Type B pancreatic cell (in vitro differentiated cells): ENCODE measurements around the gene SEC22C. TPM values are rescaled to one million over a fixed set of nuclear protein-coding genes. Genes with fewer than 3 reads are reported as not detected.
"Not testable (repeated sequence)": the region's sequence is repeated elsewhere in the genome, so short reads cannot be mapped to it uniquely, and the experiment has no call there.

ENCODE experiments used
- DNase-seq: peaks from one replicate; pipeline ENCODE4 v3.0.0; 2021; ENCODE audit warnings: mixed read lengths; ENCODE audit not compliant: unreplicated experiment; ENCODE audit errors: extremely low spot score
- H3K27ac Mint-ChIP-seq: 2 replicates; pipeline ENCODE4 v1.8.0; 2021; ENCODE audit warnings: mild to moderate bottlenecking, mixed read lengths
- H3K27me3 Mint-ChIP-seq: 2 replicates; pipeline ENCODE4 v1.8.0; 2021; ENCODE audit warnings: mixed read lengths
- H3K36me3 Mint-ChIP-seq: 2 replicates; pipeline ENCODE4 v1.8.0; 2021; ENCODE audit warnings: mixed read lengths
- H3K4me1 Mint-ChIP-seq: one replicate; pipeline ENCODE4 v1.8.0; 2021; ENCODE audit warnings: mixed read lengths; ENCODE audit not compliant: unreplicated experiment
- H3K4me3 Mint-ChIP-seq: 2 replicates; pipeline ENCODE4 v1.8.0; 2021; ENCODE audit warnings: mild to moderate bottlenecking, mixed read lengths
- H3K9me3 Mint-ChIP-seq: 2 replicates; pipeline ENCODE4 v1.8.0; 2021; ENCODE audit warnings: mixed read lengths
- CTCF ChIP-seq: fragments of 200-600 bp; sonication (generic); conservative IDR thresholded peaks from 2 replicates; pipeline ENCODE4 v1.5.0; 2021; ENCODE audit warnings: antibody characterized with exemption, mild to moderate bottlenecking
- total RNA-seq: library from RNA; stranded (reverse); gene quantifications from 2 replicates; pipeline ENCODE4 v1.2.1, GENCODE V29; 2021; ENCODE audit warnings: low replicate concordance

Gene SEC22C
- total RNA-seq, 1 donor from 2014 or later: 38.1 TPM

GRCh38 chr3:42589382-42590109 lies 7.8 kb upstream of the SEC22C start:
- Mint-ChIP-seq H3K27ac (peak overlapping the region; percentile 92), H3K4me1 (peaks cover 14% of the 10 kb centered on the region), H3K9me3 (no peaks in the 10 kb centered on the region), H3K4me3 (peak overlapping the region; percentile 94), H3K27me3 (no peaks in the 10 kb centered on the region), H3K36me3 (peaks cover 13% of the 10 kb centered on the region)
- TF ChIP-seq CTCF: no peak
- no peak for DNase-seq

GRCh38 chr3:42588625-42589024 lies 6.9 kb upstream of the SEC22C start:
- Mint-ChIP-seq H3K4me1 (peaks cover 14% of the 10 kb centered on the region), H3K4me3 (no peak overlapping the region)

GRCh38 chr3:42582474-42583070 lies 805 bp upstream of the SEC22C start:
- Mint-ChIP-seq H3K27ac (peak overlapping the region; percentile 87), H3K4me1 (peaks cover 31% of the 10 kb centered on the region), H3K36me3 (peaks cover 6% of the 10 kb centered on the region), H3K27me3 (no peaks in the 10 kb centered on the region), H3K4me3 (peak overlapping the region; percentile 91), H3K9me3 (no peaks in the 10 kb centered on the region)
- no peak for TF ChIP-seq CTCF
- no peak for DNase-seq

More at GRCh38 chr3:42588625-42589024, 6.9 kb upstream of the SEC22C start:
- H3K27me3 Mint-ChIP-seq: no peaks in the 10 kb centered on the region
- H3K36me3 Mint-ChIP-seq: peaks cover 7% of the 10 kb centered on the region
- no peak for DNase-seq
- H3K27ac Mint-ChIP-seq: no peak overlapping the region
- TF ChIP-seq CTCF: no peak
- H3K9me3 Mint-ChIP-seq: no peaks in the 10 kb centered on the region

GRCh38 chr3:42581400-42581708 lies 413 bp downstream of the SEC22C start:
- no peaks in the 10 kb centered on the region for H3K9me3 Mint-ChIP-seq
- DNase-seq: no peak
- H3K4me3 Mint-ChIP-seq: peak overlapping the region; percentile 91
- peak overlapping the region; percentile 29 for H3K27ac Mint-ChIP-seq
- no peaks in the 10 kb centered on the region for H3K27me3 Mint-ChIP-seq
- no peak for TF ChIP-seq CTCF
- H3K36me3 Mint-ChIP-seq: peaks cover 11% of the 10 kb centered on the region
- H3K4me1 Mint-ChIP-seq: peaks cover 31% of the 10 kb centered on the region

- Mint-ChIP-seq H3K4me3 (peak overlapping the region; percentile 91), H3K36me3 (peaks cover 27% of the 10 kb centered on the region), H3K4me1 (peaks cover 31% of the 10 kb centered on the region)
- not testable (repeated sequence) for H3K9me3 Mint-ChIP-seq, DNase-seq, H3K27me3 Mint-ChIP-seq, H3K27ac Mint-ChIP-seq
Observed at GRCh38 chr3:42579346-42579745, 2.4 kb downstream of the SEC22C start.

GRCh38 chr3:42578054-42578453 lies 3.7 kb downstream of the SEC22C start:
- Mint-ChIP-seq H3K9me3 (no peaks in the 10 kb centered on the region), H3K36me3 (peaks cover 35% of the 10 kb centered on the region), H3K27me3 (no peaks in the 10 kb centered on the region), H3K4me3 (no peak overlapping the region), H3K4me1 (peaks cover 26% of the 10 kb centered on the region), H3K27ac (no peak overlapping the region)
- no peak for DNase-seq
- TF ChIP-seq CTCF: no peak
